SU-DHL-6 (cell line): ENCODE measurements around the gene PRKN.

ENCODE experiments used
- H2AFZ ChIP-seq: fragments of 200-600 bp; sonication (generic); 2 replicates; pipeline ENCODE4 v1.6.1; 2014; ENCODE audit warnings: low read depth, mild to moderate bottlenecking, moderate library complexity, mixed read lengths, antibody characterized with exemption, low read length; ENCODE audit not compliant: severe bottlenecking
- H3F3A ChIP-seq: fragments of 200-600 bp; shearing (Covaris generic); 2 replicates; pipeline ENCODE4 v1.6.0; 2016; ENCODE audit warnings: antibody characterized with exemption, mild to moderate bottlenecking; ENCODE audit not compliant: insufficient read depth
- H3K27ac ChIP-seq: fragments of 200-600 bp; sonication (generic); 2 replicates; pipeline ENCODE4 v1.5.1; 2016; ENCODE audit warnings: low read depth, mild to moderate bottlenecking, low read length, moderate library complexity, mixed read lengths
- H3K27me3 ChIP-seq: fragments of 200-600 bp; sonication (generic), shearing (Covaris generic); 2 replicates; pipeline ENCODE4 v1.6.0; 2014; ENCODE audit warnings: mild to moderate bottlenecking, low read length
- H3K36me3 ChIP-seq: fragments of 200-600 bp; sonication (generic); 2 replicates; pipeline ENCODE4 v1.6.1; 2014; ENCODE audit warnings: mild to moderate bottlenecking, low read length, mixed read lengths
- H3K4me2 ChIP-seq: fragments of 300-600, 200-600 bp; shearing (Covaris generic), sonication (generic); 2 replicates; pipeline ENCODE4 v1.6.0; 2014; ENCODE audit warnings: low read length, low read depth, mild to moderate bottlenecking; ENCODE audit not compliant: poor library complexity, severe bottlenecking
- H3K4me3 ChIP-seq: fragments of 200-600 bp; sonication (generic); 2 replicates; pipeline ENCODE4 v1.5.1; 2014; ENCODE audit warnings: antibody characterized with exemption, low read length, mild to moderate bottlenecking, mixed read lengths; ENCODE audit not compliant: insufficient read depth, poor library complexity, severe bottlenecking
- H3K79me2 ChIP-seq: fragments of 200-600 bp; sonication (generic); 2 replicates; pipeline ENCODE4 v1.6.1; 2014; ENCODE audit warnings: mild to moderate bottlenecking, low read length, moderate library complexity; ENCODE audit not compliant: insufficient read depth
- H3K9ac ChIP-seq: fragments of 200-600 bp; sonication (generic); 2 replicates; pipeline ENCODE4 v1.7.0; 2014; ENCODE audit warnings: mild to moderate bottlenecking, low read length
- H3K9me2 ChIP-seq: fragments of 200-600 bp; sonication (generic); replicated peaks from 2 replicates; pipeline ENCODE4 v1.6.1; 2014; ENCODE audit warnings: low read length; ENCODE audit not compliant: insufficient read depth
- H3K9me3 ChIP-seq: fragments of 200-600 bp; sonication (generic); 2 replicates; pipeline ENCODE4 v1.6.1; 2014; ENCODE audit warnings: low read length, mixed read lengths; ENCODE audit not compliant: insufficient read depth
- H4K20me1 ChIP-seq: fragments of 200-600 bp; sonication (generic); 2 replicates; pipeline ENCODE4 v1.6.1; 2014; ENCODE audit warnings: low read depth, mild to moderate bottlenecking, antibody characterized with exemption, low read length, moderate library complexity, mixed read lengths
- CTCF ChIP-seq: fragments of 200-600 bp; sonication (generic); IDR thresholded peaks from one replicate; pipeline ENCODE4 v1.5.1; 2017; ENCODE audit warnings: antibody characterized with exemption, mild to moderate bottlenecking, low read length, moderate library complexity; ENCODE audit not compliant: insufficient read depth, poor library complexity, severe bottlenecking
- EZH2phosphoT487 ChIP-seq: fragments of 200-600 bp; sonication (generic), shearing (Covaris generic); conservative IDR thresholded peaks from 2 replicates; pipeline ENCODE4 v1.6.1; 2018; ENCODE audit warnings: mild to moderate bottlenecking, antibody characterized with exemption, low read length, moderate library complexity, mixed read lengths

PRKN gene

GRCh38 chr6:162721404-162721687 is 6.2 kb downstream of the PRKN start:
- Histone ChIP-seq H3K9me2 (no peaks in the 10 kb centered on the region), H3K36me3 (no peaks in the 10 kb centered on the region), H3K9ac (no peak overlapping the region), H3K27me3 (no peaks in the 10 kb centered on the region), H3K79me2 (no peaks in the 10 kb centered on the region), H4K20me1 (no peaks in the 10 kb centered on the region), H3K4me3 (no peak overlapping the region), H3K4me2 (no peak overlapping the region), H3K27ac (no peak overlapping the region), H2AFZ (no peak overlapping the region), H3F3A (no peaks in the 10 kb centered on the region), H3K9me3 (no peaks in the 10 kb centered on the region)
- TF ChIP-seq CTCF (no peak), EZH2phosphoT487 (no peak)

GRCh38 chr6:162719528-162719927 is 8.0 kb downstream of the PRKN start:
- H3K4me3 ChIP-seq = no peak overlapping the region
- H3K79me2 ChIP-seq = no peaks in the 10 kb centered on the region
- H3K36me3 ChIP-seq = no peaks in the 10 kb centered on the region
- no peaks in the 10 kb centered on the region for H3K9me3 ChIP-seq
- no peaks in the 10 kb centered on the region for H3K27me3 ChIP-seq
- no peak overlapping the region for H3K4me2 ChIP-seq
- no peak overlapping the region for H3K9ac ChIP-seq
- H3K27ac ChIP-seq = no peak overlapping the region
- H3F3A ChIP-seq = no peaks in the 10 kb centered on the region
- TF ChIP-seq CTCF (no peak), EZH2phosphoT487 (no peak)
- no peaks in the 10 kb centered on the region for H3K9me2 ChIP-seq
- no peak overlapping the region for H2AFZ ChIP-seq
- H4K20me1 ChIP-seq = no peaks in the 10 kb centered on the region

GRCh38 chr6:162715601-162716000 is 12.0 kb downstream of the PRKN start:
- Histone ChIP-seq H3K27ac (no peak overlapping the region), H3K9me3 (no peaks in the 10 kb centered on the region), H2AFZ (no peak overlapping the region), H3K9me2 (no peaks in the 10 kb centered on the region), H4K20me1 (no peaks in the 10 kb centered on the region), H3K4me3 (no peak overlapping the region), H3K79me2 (no peaks in the 10 kb centered on the region), H3K36me3 (no peaks in the 10 kb centered on the region), H3K4me2 (no peak overlapping the region), H3F3A (no peaks in the 10 kb centered on the region), H3K9ac (no peak overlapping the region), H3K27me3 (no peaks in the 10 kb centered on the region)
- TF ChIP-seq EZH2phosphoT487 = no peak
- TF ChIP-seq CTCF = no peak
